Lower leg skin (tissue), 4 donors: ENCODE data around the gene UBE4B. TPM values are rescaled to one million over a fixed set of nuclear protein-coding genes. Genes with fewer than 3 reads are reported as not detected.
"Not testable (repeated sequence)": the region's sequence is repeated elsewhere in the genome, so short reads cannot be mapped to it uniquely, and the experiment has no call there.

Experiments used
- DNase-seq, 2 donors: peaks; one replicate each; pipeline ENCODE4 v3.0.0-alpha.2; 2019; ENCODE audit warnings: low spot score in 2 of 2
- H3K4me3 ChIP-seq: fragments of 200-600 bp; sonication (generic); 2 replicates; pipeline ENCODE4 v1.5.1; 2017; ENCODE audit warnings: mild to moderate bottlenecking, low read depth; ENCODE audit not compliant: poor library complexity, severe bottlenecking
- POLR2A ChIP-seq, 2 donors: fragments of 450-650 bp; IDR thresholded peaks; one replicate each; pipeline ENCODE4 v1.6.1; 2016 to 2017; ENCODE audit warnings: antibody characterized with exemption in 2 of 2, mild to moderate bottlenecking in 1 of 2, moderate library complexity in 1 of 2
- WGBS, 2 donors: methylation state at CpG; one replicate each; pipeline ENCODE4 v1.1.5; 2018; 5-methylcytosine and 5-hydroxymethylcytosine counted together
- intact Hi-C: fragments of 100-400 bp; cut with DNase I; formaldehyde crosslinking; loops from one replicate; pipeline ENCODE4 v1.15.0; 2023; ENCODE audit warnings: low total_unique reads
- total RNA-seq, 4 donors: library from RNA; depleted of rRNA; stranded (reverse); fragments of >200 nt; gene quantifications; one replicate each; pipeline ENCODE4 v1.1.0, GENCODE V29; 2016
- TF ChIP-seq, protein P1 (sequence below), 3 donors: fragments of 450-650 bp; IDR thresholded peaks; one replicate each; pipeline ENCODE4 v1.5.1; 2016; ENCODE audit warnings: antibody characterized with exemption in 3 of 3, mild to moderate bottlenecking in 3 of 3, moderate library complexity in 2 of 3

Gene UBE4B
- total RNA-seq, 4 donors from 2014 or later = 65.7 to 114 (median 69.9) TPM

DNA sequence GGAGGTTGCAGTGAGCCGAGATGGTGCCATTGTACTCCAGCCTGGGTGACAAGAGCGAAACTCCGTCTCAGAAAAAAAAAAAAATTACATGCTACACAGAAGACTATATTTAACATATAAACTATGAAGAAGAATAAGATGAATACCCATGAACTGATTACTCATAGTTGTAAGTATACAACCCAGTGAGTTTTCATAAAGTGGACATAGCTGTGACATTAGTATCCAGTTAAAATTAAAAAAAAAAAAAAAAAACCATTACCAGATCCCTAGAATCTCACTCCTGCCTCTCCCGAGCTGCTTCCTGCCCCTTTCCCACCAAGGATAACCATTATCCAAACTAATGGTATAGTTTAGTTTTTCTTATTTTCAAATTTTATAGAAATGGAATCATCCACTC lies 37.4 kb downstream of the UBE4B start:
- no peak overlapping the region for H3K4me3 ChIP-seq
- TF ChIP-seq, protein P1, sequence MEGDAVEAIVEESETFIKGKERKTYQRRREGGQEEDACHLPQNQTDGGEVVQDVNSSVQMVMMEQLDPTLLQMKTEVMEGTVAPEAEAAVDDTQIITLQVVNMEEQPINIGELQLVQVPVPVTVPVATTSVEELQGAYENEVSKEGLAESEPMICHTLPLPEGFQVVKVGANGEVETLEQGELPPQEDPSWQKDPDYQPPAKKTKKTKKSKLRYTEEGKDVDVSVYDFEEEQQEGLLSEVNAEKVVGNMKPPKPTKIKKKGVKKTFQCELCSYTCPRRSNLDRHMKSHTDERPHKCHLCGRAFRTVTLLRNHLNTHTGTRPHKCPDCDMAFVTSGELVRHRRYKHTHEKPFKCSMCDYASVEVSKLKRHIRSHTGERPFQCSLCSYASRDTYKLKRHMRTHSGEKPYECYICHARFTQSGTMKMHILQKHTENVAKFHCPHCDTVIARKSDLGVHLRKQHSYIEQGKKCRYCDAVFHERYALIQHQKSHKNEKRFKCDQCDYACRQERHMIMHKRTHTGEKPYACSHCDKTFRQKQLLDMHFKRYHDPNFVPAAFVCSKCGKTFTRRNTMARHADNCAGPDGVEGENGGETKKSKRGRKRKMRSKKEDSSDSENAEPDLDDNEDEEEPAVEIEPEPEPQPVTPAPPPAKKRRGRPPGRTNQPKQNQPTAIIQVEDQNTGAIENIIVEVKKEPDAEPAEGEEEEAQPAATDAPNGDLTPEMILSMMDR (IDR thresholded peaks at IDR 0.05) = no peak
- TF ChIP-seq POLR2A (IDR thresholded peaks at IDR 0.05) = no peak
- intact Hi-C loops = no loop called here
- 89 to 99% methylated on average over 4 of the region's 4 CpGs for WGBS, 2 donors
- peak in 1 of 2 donors; percentile 1 for DNase-seq

DNA sequence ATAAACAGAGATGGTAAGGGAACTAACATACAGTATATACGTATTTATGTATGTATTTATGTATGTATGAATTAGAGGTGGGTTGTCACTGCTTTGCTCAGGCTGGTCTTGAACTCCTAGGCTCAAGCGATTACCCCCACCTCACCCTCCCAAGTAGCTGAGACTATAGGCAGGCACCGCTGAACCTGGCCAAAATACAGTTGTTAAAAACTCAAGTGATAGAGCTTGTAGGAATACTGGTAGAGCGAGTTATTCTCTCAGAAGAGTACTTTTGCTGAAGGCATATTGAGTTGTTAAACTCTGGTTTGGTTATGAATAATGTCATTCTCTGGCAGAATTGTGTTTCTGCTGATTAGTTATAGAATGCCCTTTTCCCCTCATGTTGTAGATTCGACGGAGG lies 38.9 kb downstream of the UBE4B start:
- no peak overlapping the region for H3K4me3 ChIP-seq
- TF ChIP-seq, protein P1 (IDR thresholded peaks at IDR 0.05) = no peak
- TF ChIP-seq POLR2A (IDR thresholded peaks at IDR 0.05) = no peak
- 56 to 59% methylated on average over 6 of the region's 6 CpGs for WGBS, 2 donors
- peak in 1 of 2 donors; percentile 54 for DNase-seq
- intact Hi-C loops = no loop called here

DNA sequence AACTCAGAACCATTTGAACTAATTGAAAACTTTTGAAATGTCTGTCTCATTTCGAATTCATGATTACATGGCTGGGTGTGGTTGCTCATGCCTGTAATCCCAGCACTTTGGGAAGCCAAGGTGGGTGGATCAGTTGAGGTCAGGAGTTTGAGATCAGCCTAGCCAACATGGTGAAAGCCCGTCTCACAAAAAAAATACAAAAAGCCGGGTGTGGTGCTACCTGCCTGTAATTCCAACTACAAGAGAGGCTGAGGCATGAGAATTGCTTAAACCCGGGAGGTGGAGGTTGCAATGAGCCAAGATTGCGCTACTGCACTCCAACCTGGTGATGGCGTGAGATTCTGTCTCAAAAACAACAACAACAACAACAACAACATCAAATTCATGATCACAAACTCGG lies 40.6 kb downstream of the UBE4B start:
- DNase-seq, intact Hi-C loops, H3K4me3 ChIP-seq: not testable (repeated sequence)
- 49 to 59% methylated on average over 7 of the region's 7 CpGs for WGBS, 2 donors

DNA sequence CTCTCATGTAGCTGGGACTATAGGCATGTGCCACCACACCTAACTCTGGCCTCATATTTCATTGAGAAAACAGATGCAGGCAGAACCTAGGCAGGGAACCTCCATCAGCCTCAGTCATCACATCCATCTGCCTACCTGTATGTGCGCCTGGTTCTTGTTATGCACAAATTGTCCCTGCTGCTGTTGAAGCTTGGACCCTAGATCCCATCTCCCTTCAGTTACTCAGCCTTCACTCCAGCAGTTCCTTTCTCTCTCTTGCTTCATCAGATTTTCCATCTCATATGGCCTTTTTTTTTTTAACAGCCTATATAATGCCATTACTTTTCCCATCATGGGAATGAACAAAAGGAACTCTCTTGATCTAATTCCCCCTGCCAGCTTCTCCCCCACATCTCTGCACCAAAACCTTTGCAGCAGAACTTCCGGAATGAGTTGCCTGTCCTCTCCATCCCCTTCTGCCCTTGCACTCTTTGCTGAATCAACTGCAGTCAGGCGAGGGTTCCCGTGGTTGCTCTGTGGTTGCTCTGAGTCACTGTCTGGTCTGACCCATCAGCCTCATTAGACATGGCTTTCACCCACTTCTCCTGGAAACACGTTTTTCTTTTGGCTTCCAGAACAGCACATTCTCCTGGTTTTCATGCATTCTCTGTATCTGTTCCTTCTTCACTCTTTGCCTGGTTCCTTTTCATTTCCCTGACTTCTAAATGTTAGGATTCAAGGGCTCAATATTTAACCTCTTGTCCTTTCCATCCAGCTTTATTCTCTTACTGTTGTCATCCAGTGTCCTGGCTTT lies 41.5 kb downstream of the UBE4B start:
- no peak overlapping the region for H3K4me3 ChIP-seq
- DNase-seq = peak; percentile 18 to 42
- intact Hi-C loops = no loop called here
- TF ChIP-seq POLR2A (IDR thresholded peaks at IDR 0.05) = no peak
- TF ChIP-seq, protein P1 (IDR thresholded peaks at IDR 0.05) = no peak
- 27 to 44% methylated on average over 5 of the region's 5 CpGs for WGBS, 2 donors

DNA sequence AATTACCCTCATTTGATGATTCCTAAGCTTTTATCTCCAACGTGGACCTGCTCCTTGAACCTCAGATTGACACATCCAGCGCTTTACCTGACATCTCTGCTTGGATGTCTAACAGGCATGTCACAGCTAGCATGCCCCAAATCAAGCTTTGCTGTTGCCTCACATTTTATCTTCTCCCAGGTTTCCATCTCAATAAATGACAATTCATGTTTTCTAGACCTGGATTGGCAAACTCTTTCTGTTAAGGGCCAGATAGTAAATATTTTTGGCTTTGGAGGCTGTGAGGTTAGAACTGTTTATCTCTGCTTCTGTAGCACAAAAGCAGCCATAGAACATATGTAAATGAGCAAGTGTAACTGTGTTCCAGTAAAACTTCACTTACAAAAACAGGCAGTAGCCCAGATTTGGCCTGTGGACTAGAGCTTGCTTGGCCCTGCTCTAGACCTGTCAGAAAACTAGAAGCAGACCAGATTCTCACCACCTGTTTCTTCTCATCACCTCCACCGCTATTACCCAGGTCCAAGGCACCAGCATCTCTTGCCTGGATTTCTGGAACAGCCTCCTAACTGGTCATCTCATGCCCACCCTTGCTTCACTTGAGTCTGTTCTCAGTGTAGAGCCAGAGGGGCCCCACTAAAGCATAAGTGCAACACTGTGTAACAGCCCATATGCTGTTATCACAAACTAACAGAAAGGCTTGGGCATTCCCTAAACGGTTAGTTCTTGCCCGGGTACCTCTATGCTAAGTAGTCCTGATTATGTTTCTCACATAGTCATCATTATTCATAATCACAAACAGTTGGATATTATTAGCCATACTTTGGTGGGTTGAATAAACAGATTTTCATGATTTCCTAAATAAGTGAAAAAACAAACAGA lies 42.3 kb downstream of the UBE4B start:
- TF ChIP-seq POLR2A (IDR thresholded peaks at IDR 0.05) = no peak
- TF ChIP-seq, protein P1 (IDR thresholded peaks at IDR 0.05) = no peak
- intact Hi-C loops = no loop called here
- no peak for DNase-seq
- no peak overlapping the region for H3K4me3 ChIP-seq
- WGBS, 2 donors = 53 to 56% methylated on average over 5 of the region's 5 CpGs

DNA sequence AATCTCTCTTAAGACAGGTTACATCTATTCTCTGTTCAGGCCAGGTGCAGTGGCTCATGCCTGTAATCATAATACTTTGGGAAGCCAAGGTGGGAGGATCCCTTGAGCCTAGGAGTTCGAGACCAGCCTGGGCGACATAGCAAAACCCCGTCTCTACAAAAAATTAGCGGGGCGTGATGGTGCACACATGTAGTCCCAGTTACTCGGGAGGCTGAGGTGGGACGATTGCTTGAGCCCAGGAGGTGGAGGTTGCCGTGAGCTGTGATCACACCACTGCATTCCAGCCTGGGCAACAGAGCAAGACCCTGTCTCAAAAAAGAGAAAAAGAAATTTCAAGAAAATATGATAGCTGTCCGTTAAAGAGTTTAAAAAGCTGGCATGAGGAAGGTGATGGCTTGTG lies 43.0 kb downstream of the UBE4B start:
- TF ChIP-seq, protein P1 (IDR thresholded peaks at IDR 0.05) = no peak
- TF ChIP-seq POLR2A (IDR thresholded peaks at IDR 0.05) = no peak
- no peak overlapping the region for H3K4me3 ChIP-seq
- DNase-seq = no peak
- intact Hi-C loops = no loop called here
- WGBS, 2 donors = 93 to 96% methylated on average over 9 of the region's 9 CpGs
